Mesothelial cell of epicardium (in vitro differentiated cells): ENCODE data around the gene SRGAP2C. TPM values are rescaled to one million over a fixed set of nuclear protein-coding genes. Genes with fewer than 3 reads are reported as not detected.
"Not testable (repeated sequence)": the region's sequence is repeated elsewhere in the genome, so short reads cannot be mapped to it uniquely, and the experiment has no call there.

Experiments
- DNase-seq, 2 experiments: peaks; one replicate each; pipeline ENCODE4 v3.0.0; 2021; ENCODE audit warnings: low spot score in 2 of 2; ENCODE audit not compliant: unreplicated experiment in 2 of 2
- H3K27ac Mint-ChIP-seq: 2 replicates; pipeline ENCODE4 v1.8.0; 2021; ENCODE audit warnings: mixed read lengths
- H3K27me3 Mint-ChIP-seq: 2 replicates; pipeline ENCODE4 v1.8.0; 2021; ENCODE audit warnings: low read depth, mixed read lengths
- H3K36me3 Mint-ChIP-seq: 2 replicates; pipeline ENCODE4 v1.8.0; 2021; ENCODE audit warnings: mixed read lengths
- H3K4me1 Mint-ChIP-seq: 2 replicates; pipeline ENCODE4 v1.8.0; 2021; ENCODE audit warnings: mixed read lengths
- H3K4me3 Mint-ChIP-seq: 2 replicates; pipeline ENCODE4 v1.8.0; 2021; ENCODE audit warnings: mild to moderate bottlenecking, moderate library complexity, mixed read lengths
- H3K9me3 Mint-ChIP-seq: 2 replicates; pipeline ENCODE4 v1.8.0; 2021; ENCODE audit warnings: mixed read lengths
- total RNA-seq: library from RNA; stranded (reverse); gene quantifications from 3 replicates; pipeline ENCODE4 v1.2.1, GENCODE V29; 2021

Gene SRGAP2C
- total RNA-seq, 1 donor from 2014 or later = 20.9 TPM

- not testable (repeated sequence) for H3K4me1 Mint-ChIP-seq, H3K9me3 Mint-ChIP-seq, H3K4me3 Mint-ChIP-seq, DNase-seq, H3K27me3 Mint-ChIP-seq, H3K27ac Mint-ChIP-seq, H3K36me3 Mint-ChIP-seq
Measured at GRCh38 chr1:121226925-121227324, 42.1 kb downstream of the SRGAP2C start.

- H3K27ac Mint-ChIP-seq, H3K36me3 Mint-ChIP-seq: not testable (repeated sequence)
Measured at GRCh38 chr1:121227544-121228330, 43.0 kb downstream of the SRGAP2C start.

DNA sequence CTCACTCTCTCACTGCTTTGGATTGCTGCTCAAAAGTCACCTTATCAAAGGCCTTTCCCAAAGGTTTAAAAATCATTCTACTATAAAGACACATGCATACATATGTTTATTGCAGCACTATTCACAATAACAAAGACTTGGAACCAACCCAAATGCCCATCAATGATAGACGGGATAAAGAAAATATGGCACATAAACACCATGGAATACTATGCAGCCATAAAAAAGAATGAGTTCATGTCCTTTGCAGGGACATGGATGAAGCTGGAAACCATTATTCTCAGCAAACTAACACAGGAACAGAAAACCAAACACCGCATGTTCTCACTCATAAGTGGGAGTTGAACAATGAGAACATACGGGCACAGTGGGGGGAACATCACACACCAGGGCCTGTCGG is 45.9 kb downstream of the SRGAP2C start:
- H3K4me3 Mint-ChIP-seq, H3K27me3 Mint-ChIP-seq, H3K36me3 Mint-ChIP-seq, H3K27ac Mint-ChIP-seq, H3K4me1 Mint-ChIP-seq, DNase-seq, H3K9me3 Mint-ChIP-seq: not testable (repeated sequence)

More at GRCh38 chr1:121227544-121228330, 43.0 kb downstream of the SRGAP2C start:
- H3K4me1 Mint-ChIP-seq, H3K9me3 Mint-ChIP-seq, H3K4me3 Mint-ChIP-seq, DNase-seq, H3K27me3 Mint-ChIP-seq: not testable (repeated sequence)

DNA sequence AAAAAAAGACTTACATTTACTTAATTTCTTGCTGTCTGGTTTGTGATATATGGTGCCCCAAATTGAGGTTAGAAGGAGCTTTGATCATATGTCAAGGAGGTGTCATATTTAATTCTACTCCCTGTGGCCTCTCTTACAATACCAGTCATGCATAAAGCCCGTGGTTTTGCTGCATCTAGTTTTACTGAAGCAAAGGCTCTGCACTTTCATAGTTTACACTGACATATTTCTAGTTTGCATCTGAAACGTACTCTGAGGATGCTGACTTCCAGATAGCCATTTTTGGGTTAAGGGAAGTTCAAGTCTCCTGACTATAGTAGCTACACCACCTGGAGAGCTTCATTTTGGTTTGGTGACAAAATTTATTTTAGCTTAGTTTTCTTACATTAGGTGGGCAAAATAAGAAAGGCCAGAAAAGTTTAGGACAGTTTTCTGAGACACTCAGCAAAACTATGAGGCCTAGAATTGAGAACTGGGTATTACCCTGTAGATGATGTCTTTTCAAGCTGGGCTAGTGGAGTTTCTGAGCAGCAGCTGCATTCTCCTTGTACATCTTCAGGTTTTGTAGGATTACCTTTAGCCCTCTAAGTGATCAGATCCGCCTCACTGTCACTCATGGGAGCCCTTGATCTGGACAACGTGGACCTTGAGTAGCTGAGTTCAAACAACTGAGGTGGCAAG is 47.8 kb downstream of the SRGAP2C start:
- H3K9me3 Mint-ChIP-seq, H3K4me3 Mint-ChIP-seq, H3K27me3 Mint-ChIP-seq, DNase-seq, H3K36me3 Mint-ChIP-seq, H3K27ac Mint-ChIP-seq, H3K4me1 Mint-ChIP-seq: not testable (repeated sequence)

GRCh38 chr1:121234090-121234759 is 49.5 kb downstream of the SRGAP2C start:
- H3K27me3 Mint-ChIP-seq, H3K4me1 Mint-ChIP-seq, H3K36me3 Mint-ChIP-seq, H3K9me3 Mint-ChIP-seq, DNase-seq, H3K27ac Mint-ChIP-seq, H3K4me3 Mint-ChIP-seq: not testable (repeated sequence)

- DNase-seq, H3K27ac Mint-ChIP-seq, H3K4me3 Mint-ChIP-seq, H3K9me3 Mint-ChIP-seq, H3K27me3 Mint-ChIP-seq, H3K36me3 Mint-ChIP-seq, H3K4me1 Mint-ChIP-seq: not testable (repeated sequence)
Measured at GRCh38 chr1:121238384-121238783, 53.6 kb downstream of the SRGAP2C start.

GRCh38 chr1:121243913-121244312 is 59.1 kb downstream of the SRGAP2C start:
- H3K27me3 Mint-ChIP-seq, H3K4me1 Mint-ChIP-seq, H3K9me3 Mint-ChIP-seq, H3K4me3 Mint-ChIP-seq, H3K36me3 Mint-ChIP-seq, DNase-seq, H3K27ac Mint-ChIP-seq: not testable (repeated sequence)

- not testable (repeated sequence) for H3K4me3 Mint-ChIP-seq, H3K9me3 Mint-ChIP-seq, DNase-seq, H3K36me3 Mint-ChIP-seq, H3K4me1 Mint-ChIP-seq, H3K27me3 Mint-ChIP-seq, H3K27ac Mint-ChIP-seq
Measured at GRCh38 chr1:121246399-121246798, 61.6 kb downstream of the SRGAP2C start.

GRCh38 chr1:121252656-121253055 is 67.9 kb downstream of the SRGAP2C start:
- not testable (repeated sequence) for H3K4me3 Mint-ChIP-seq, H3K27ac Mint-ChIP-seq, DNase-seq, H3K27me3 Mint-ChIP-seq, H3K4me1 Mint-ChIP-seq, H3K36me3 Mint-ChIP-seq, H3K9me3 Mint-ChIP-seq

- not testable (repeated sequence) for H3K36me3 Mint-ChIP-seq, H3K27me3 Mint-ChIP-seq
Measured at GRCh38 chr1:121254618-121255017, 69.8 kb downstream of the SRGAP2C start.

GRCh38 chr1:121257632-121258031 is 72.9 kb downstream of the SRGAP2C start:
- H3K4me3 Mint-ChIP-seq, H3K36me3 Mint-ChIP-seq, H3K9me3 Mint-ChIP-seq, H3K27me3 Mint-ChIP-seq, H3K27ac Mint-ChIP-seq, H3K4me1 Mint-ChIP-seq, DNase-seq: not testable (repeated sequence)

More at GRCh38 chr1:121254618-121255017, 69.8 kb downstream of the SRGAP2C start:
- H3K4me3 Mint-ChIP-seq, H3K9me3 Mint-ChIP-seq, DNase-seq, H3K4me1 Mint-ChIP-seq, H3K27ac Mint-ChIP-seq: not testable (repeated sequence)

GRCh38 chr1:121258134-121258533 is 73.4 kb downstream of the SRGAP2C start:
- H3K4me3 Mint-ChIP-seq, H3K27ac Mint-ChIP-seq, DNase-seq, H3K27me3 Mint-ChIP-seq, H3K9me3 Mint-ChIP-seq, H3K36me3 Mint-ChIP-seq, H3K4me1 Mint-ChIP-seq: not testable (repeated sequence)

GRCh38 chr1:121260205-121260604 is 75.4 kb downstream of the SRGAP2C start:
- H3K4me1 Mint-ChIP-seq, H3K4me3 Mint-ChIP-seq, DNase-seq, H3K9me3 Mint-ChIP-seq, H3K27ac Mint-ChIP-seq, H3K27me3 Mint-ChIP-seq, H3K36me3 Mint-ChIP-seq: not testable (repeated sequence)

GRCh38 chr1:121262163-121262562 is 77.4 kb downstream of the SRGAP2C start:
- not testable (repeated sequence) for H3K27ac Mint-ChIP-seq, H3K9me3 Mint-ChIP-seq, H3K4me1 Mint-ChIP-seq, H3K36me3 Mint-ChIP-seq, H3K27me3 Mint-ChIP-seq, DNase-seq, H3K4me3 Mint-ChIP-seq
